Activated T-helper 1 cell treated with Interleukin-2 at 50 U/mL for 16 hours (primary cell): Measurements from ENCODE around the gene PIBF1.
"Not testable (repeated sequence)": the region's sequence is repeated elsewhere in the genome, so short reads cannot be mapped to it uniquely, and the experiment has no call there.

Experiments used
- DNase-seq: peaks from one replicate; pipeline ENCODE4 v3.0.0-alpha.2; 2020; ENCODE audit warnings: low read depth

The PIBF1 gene

GRCh38 chr13:72781451-72782439 lies at the start of gene PIBF1, which contains the start of gene DIS3:
PIBF1 (plus strand) TSS chr13:72782133; CDS start chr13:72783470, 1,337 bp downstream.
DIS3 (minus strand) TSS chr13:72781900; CDS start chr13:72781832, 68 bp downstream.
- DNase-seq = peak; percentile 91

GRCh38 chr13:72737033-72737432 lies 44.9 kb upstream of the PIBF1 start:
- no peak for DNase-seq

GRCh38 chr13:72740015-72740414 lies 41.9 kb upstream of the PIBF1 start:
- DNase-seq = no peak

GRCh38 chr13:72745260-72745659 lies 36.7 kb upstream of the PIBF1 start:
- DNase-seq = no peak

- no peak for DNase-seq
Measured at GRCh38 chr13:72751220-72751619, 30.7 kb upstream of the PIBF1 start.

GRCh38 chr13:72754111-72754510 lies 27.8 kb upstream of the PIBF1 start:
- DNase-seq = no peak

- no peak for DNase-seq
Measured at GRCh38 chr13:72757792-72758535, 24.0 kb upstream of the PIBF1 start.

GRCh38 chr13:72760189-72760588 lies 21.7 kb upstream of the PIBF1 start:
- no peak for DNase-seq

- no peak for DNase-seq
Measured at GRCh38 chr13:72763411-72763810, 18.5 kb upstream of the PIBF1 start.

GRCh38 chr13:72774019-72774418 lies 7.9 kb upstream of the PIBF1 start:
- DNase-seq = no peak

- no peak for DNase-seq
Measured at GRCh38 chr13:72782717-72783116, 784 bp downstream of the PIBF1 start.

- DNase-seq = not testable (repeated sequence)
Measured at GRCh38 chr13:72784679-72785078, 2.7 kb downstream of the PIBF1 start.

- no peak for DNase-seq
Measured at GRCh38 chr13:72788831-72789230, 6.9 kb downstream of the PIBF1 start.

GRCh38 chr13:72792640-72793039 lies 10.7 kb downstream of the PIBF1 start:
- no peak for DNase-seq

- DNase-seq = no peak
Measured at GRCh38 chr13:72798817-72799216, 16.9 kb downstream of the PIBF1 start.

GRCh38 chr13:72804301-72804700 lies 22.4 kb downstream of the PIBF1 start:
- no peak for DNase-seq

GRCh38 chr13:72805676-72806346 lies 23.9 kb downstream of the PIBF1 start:
- no peak for DNase-seq

- not testable (repeated sequence) for DNase-seq
Measured at GRCh38 chr13:72806514-72806913, 24.6 kb downstream of the PIBF1 start.

GRCh38 chr13:72808917-72809500 lies 27.1 kb downstream of the PIBF1 start:
- no peak for DNase-seq

- DNase-seq = no peak
Measured at GRCh38 chr13:72820156-72820897, 38.4 kb downstream of the PIBF1 start.

- DNase-seq = no peak
Measured at GRCh38 chr13:72820898-72821279, 39.0 kb downstream of the PIBF1 start.
